Neural progenitor cell (in vitro differentiated cells): Measurements from ENCODE around the gene CAMK2D.

Source experiments
- EZH2 ChIP-seq: fragments of 200-600 bp; sonication (generic); IDR thresholded peaks from 2 replicates; pipeline ENCODE4 v1.6.1; 2017; ENCODE audit warnings: antibody characterized with exemption, mild to moderate bottlenecking, moderate library complexity
- TF ChIP-seq, protein P1 (sequence below): fragments of 200-600 bp; sonication (generic); IDR thresholded peaks from 2 replicates; pipeline ENCODE4 v1.5.1; 2017; ENCODE audit warnings: antibody characterized with exemption, mild to moderate bottlenecking

GRCh38 chr4:113620032-113620431 lies 141.5 kb downstream of the CAMK2D start:
- TF ChIP-seq, protein P1, sequence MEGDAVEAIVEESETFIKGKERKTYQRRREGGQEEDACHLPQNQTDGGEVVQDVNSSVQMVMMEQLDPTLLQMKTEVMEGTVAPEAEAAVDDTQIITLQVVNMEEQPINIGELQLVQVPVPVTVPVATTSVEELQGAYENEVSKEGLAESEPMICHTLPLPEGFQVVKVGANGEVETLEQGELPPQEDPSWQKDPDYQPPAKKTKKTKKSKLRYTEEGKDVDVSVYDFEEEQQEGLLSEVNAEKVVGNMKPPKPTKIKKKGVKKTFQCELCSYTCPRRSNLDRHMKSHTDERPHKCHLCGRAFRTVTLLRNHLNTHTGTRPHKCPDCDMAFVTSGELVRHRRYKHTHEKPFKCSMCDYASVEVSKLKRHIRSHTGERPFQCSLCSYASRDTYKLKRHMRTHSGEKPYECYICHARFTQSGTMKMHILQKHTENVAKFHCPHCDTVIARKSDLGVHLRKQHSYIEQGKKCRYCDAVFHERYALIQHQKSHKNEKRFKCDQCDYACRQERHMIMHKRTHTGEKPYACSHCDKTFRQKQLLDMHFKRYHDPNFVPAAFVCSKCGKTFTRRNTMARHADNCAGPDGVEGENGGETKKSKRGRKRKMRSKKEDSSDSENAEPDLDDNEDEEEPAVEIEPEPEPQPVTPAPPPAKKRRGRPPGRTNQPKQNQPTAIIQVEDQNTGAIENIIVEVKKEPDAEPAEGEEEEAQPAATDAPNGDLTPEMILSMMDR, result no peak
- no peak for TF ChIP-seq EZH2
